DND-41 (cell line): ENCODE results near the gene FOXD3.

Experiments used
- ATAC-seq: fragments of 200-7000 bp; cut with Tn5 transposase; 3 replicates; pipeline ENCODE4 v1.9.1; 2021; ENCODE audit warnings: low read depth; ENCODE audit not compliant: insufficient read depth
- DNase-seq: peaks from one replicate; pipeline ENCODE4 v3.0.0-alpha.2; 2020
- H2AFZ ChIP-seq: 2 replicates; pipeline ENCODE4 v1.6.0; 2012; ENCODE audit warnings: low read depth, low read length
- H3K27ac ChIP-seq: 2 replicates; pipeline ENCODE4 v1.5.1; 2012; ENCODE audit warnings: low read length, inconsistent platforms
- H3K27me3 ChIP-seq: fragments of 200-600 bp; sonication (generic); 2 replicates; pipeline ENCODE4 v1.6.0; 2012; ENCODE audit warnings: low read length, mild to moderate bottlenecking, inconsistent platforms; ENCODE audit not compliant: insufficient read depth, poor library complexity
- H3K36me3 ChIP-seq: 2 replicates; pipeline ENCODE4 v1.5.1; 2012; ENCODE audit warnings: low read length, inconsistent platforms; ENCODE audit not compliant: insufficient read depth
- H3K4me1 ChIP-seq: 2 replicates; pipeline ENCODE4 v1.5.1; 2012; ENCODE audit warnings: mild to moderate bottlenecking, low read length; ENCODE audit not compliant: insufficient read depth
- H3K4me2 ChIP-seq: 2 replicates; pipeline ENCODE4 v1.6.0; 2012; ENCODE audit warnings: mild to moderate bottlenecking, moderate library complexity, low read length, inconsistent platforms; ENCODE audit not compliant: insufficient read depth
- H3K4me3 ChIP-seq, 2 experiments: fragments of 200-600 bp in 1 of 2; shearing (Covaris generic) in 1 of 2; 2 replicates each; pipeline ENCODE4 v1.5.1; 2012 to 2016; ENCODE audit warnings: inconsistent platforms in 2 of 2, low read length in 2 of 2, mild to moderate bottlenecking in 2 of 2, low read depth in 1 of 2, moderate library complexity in 1 of 2
- H3K79me2 ChIP-seq: 2 replicates; pipeline ENCODE4 v1.6.0; 2012; ENCODE audit warnings: low read length, inconsistent platforms; ENCODE audit not compliant: insufficient read depth
- H3K9ac ChIP-seq: 2 replicates; pipeline ENCODE4 v1.6.0; 2012; ENCODE audit warnings: low read depth, mild to moderate bottlenecking, inconsistent platforms, low read length, moderate library complexity
- H3K9me3 ChIP-seq: 2 replicates; pipeline ENCODE4 v1.5.1; 2012; ENCODE audit warnings: low read length, moderate library complexity, mild to moderate bottlenecking, inconsistent platforms; ENCODE audit not compliant: insufficient read depth, severe bottlenecking
- H4K20me1 ChIP-seq: 2 replicates; pipeline ENCODE4 v1.6.0; 2012; ENCODE audit warnings: low read length; ENCODE audit not compliant: insufficient read depth
- EZH2 ChIP-seq: IDR thresholded peaks from 3 replicates; pipeline ENCODE4 v1.6.1; 2012; ENCODE audit warnings: borderline replicate concordance, low read depth, mild to moderate bottlenecking, moderate library complexity, low read length, inconsistent platforms; ENCODE audit not compliant: severe bottlenecking
- TF ChIP-seq, protein P1 (sequence below): IDR thresholded peaks from 2 replicates; pipeline ENCODE4 v1.5.1; 2012; ENCODE audit warnings: borderline replicate concordance, low read length, moderate library complexity, mild to moderate bottlenecking; ENCODE audit not compliant: poor library complexity, severe bottlenecking; ENCODE audit errors: extremely low read depth

FOXD3 gene

DNA sequence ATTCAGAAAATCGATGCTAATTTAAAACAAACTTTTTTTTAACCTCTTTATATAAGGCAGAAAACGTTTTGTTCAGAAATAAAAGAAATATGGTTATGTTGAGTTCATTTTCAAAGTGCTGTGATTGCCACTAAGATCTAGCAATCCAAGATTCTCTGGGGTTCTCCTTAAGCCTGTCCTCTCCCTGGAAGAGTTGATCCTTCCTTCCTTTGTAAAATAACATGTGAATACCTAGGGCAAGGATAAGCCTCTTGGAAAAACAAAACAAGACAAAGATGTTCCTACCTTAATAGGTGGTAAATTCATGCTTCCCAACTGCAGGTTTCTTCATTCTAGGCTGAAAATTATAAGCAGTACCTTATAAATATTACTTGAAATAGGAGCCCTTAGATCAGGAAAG, 18.0 kb upstream of the FOXD3 start:
- no peak overlapping the region for H3K4me3 ChIP-seq
- H3K27ac ChIP-seq = no peak overlapping the region

GRCh38 chr1:63305043-63305442, 17.3 kb upstream of the FOXD3 start:
- Histone ChIP-seq H3K9me3 (no peaks in the 10 kb centered on the region), H3K4me2 (no peak overlapping the region), H4K20me1 (no peaks in the 10 kb centered on the region), H3K79me2 (no peaks in the 10 kb centered on the region), H3K4me3 (no peak overlapping the region), H3K27ac (no peak overlapping the region), H2AFZ (no peak overlapping the region), H3K9ac (no peak overlapping the region), H3K36me3 (no peaks in the 10 kb centered on the region), H3K4me1 (no peaks in the 10 kb centered on the region), H3K27me3 (peaks cover 8% of the 10 kb centered on the region)
- DNase-seq = no peak
- ATAC-seq = no peak
- no peak for TF ChIP-seq EZH2
- TF ChIP-seq, protein P1, sequence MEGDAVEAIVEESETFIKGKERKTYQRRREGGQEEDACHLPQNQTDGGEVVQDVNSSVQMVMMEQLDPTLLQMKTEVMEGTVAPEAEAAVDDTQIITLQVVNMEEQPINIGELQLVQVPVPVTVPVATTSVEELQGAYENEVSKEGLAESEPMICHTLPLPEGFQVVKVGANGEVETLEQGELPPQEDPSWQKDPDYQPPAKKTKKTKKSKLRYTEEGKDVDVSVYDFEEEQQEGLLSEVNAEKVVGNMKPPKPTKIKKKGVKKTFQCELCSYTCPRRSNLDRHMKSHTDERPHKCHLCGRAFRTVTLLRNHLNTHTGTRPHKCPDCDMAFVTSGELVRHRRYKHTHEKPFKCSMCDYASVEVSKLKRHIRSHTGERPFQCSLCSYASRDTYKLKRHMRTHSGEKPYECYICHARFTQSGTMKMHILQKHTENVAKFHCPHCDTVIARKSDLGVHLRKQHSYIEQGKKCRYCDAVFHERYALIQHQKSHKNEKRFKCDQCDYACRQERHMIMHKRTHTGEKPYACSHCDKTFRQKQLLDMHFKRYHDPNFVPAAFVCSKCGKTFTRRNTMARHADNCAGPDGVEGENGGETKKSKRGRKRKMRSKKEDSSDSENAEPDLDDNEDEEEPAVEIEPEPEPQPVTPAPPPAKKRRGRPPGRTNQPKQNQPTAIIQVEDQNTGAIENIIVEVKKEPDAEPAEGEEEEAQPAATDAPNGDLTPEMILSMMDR = no peak

More for the DNA sequence above, 18.0 kb upstream of the FOXD3 start:
- H3K36me3 ChIP-seq = no peaks in the 10 kb centered on the region
- no peak for TF ChIP-seq EZH2
- TF ChIP-seq, protein P1 = no peak
- H3K4me2 ChIP-seq = no peak overlapping the region
- H4K20me1 ChIP-seq = no peaks in the 10 kb centered on the region
- peaks cover 8% of the 10 kb centered on the region for H3K27me3 ChIP-seq
- no peaks in the 10 kb centered on the region for H3K79me2 ChIP-seq
- no peaks in the 10 kb centered on the region for H3K9me3 ChIP-seq
- H2AFZ ChIP-seq = no peak overlapping the region
- H3K9ac ChIP-seq = no peak overlapping the region
- ATAC-seq (no peak), DNase-seq (no peak)
- no peaks in the 10 kb centered on the region for H3K4me1 ChIP-seq

- TF ChIP-seq EZH2 = no peak
- TF ChIP-seq, protein P1 = no peak
- Histone ChIP-seq H3K36me3 (no peaks in the 10 kb centered on the region), H3K9me3 (no peaks in the 10 kb centered on the region)
Measured at GRCh38 chr1:63307196-63307794, 15.1 kb upstream of the FOXD3 start.

GRCh38 chr1:63316598-63316983, 5.8 kb upstream of the FOXD3 start:
- TF ChIP-seq EZH2 = no peak
- TF ChIP-seq, protein P1 = no peak
- no peaks in the 10 kb centered on the region for H4K20me1 ChIP-seq
- H3K79me2 ChIP-seq = no peaks in the 10 kb centered on the region
- H3K4me3 ChIP-seq = no peak overlapping the region
- no peak for ATAC-seq
- no peak overlapping the region for H2AFZ ChIP-seq
- no peaks in the 10 kb centered on the region for H3K27me3 ChIP-seq
- no peak overlapping the region for H3K4me2 ChIP-seq
- no peak for DNase-seq
- H3K9ac ChIP-seq = no peak overlapping the region
- no peaks in the 10 kb centered on the region for H3K4me1 ChIP-seq
- no peak overlapping the region for H3K27ac ChIP-seq
- H3K36me3 ChIP-seq = no peaks in the 10 kb centered on the region
- peaks cover 2% of the 10 kb centered on the region for H3K9me3 ChIP-seq

More at GRCh38 chr1:63307196-63307794, 15.1 kb upstream of the FOXD3 start:
- no peak overlapping the region for H3K4me2 ChIP-seq
- no peaks in the 10 kb centered on the region for H4K20me1 ChIP-seq
- no peak for DNase-seq
- no peak overlapping the region for H3K9ac ChIP-seq
- H3K27me3 ChIP-seq = peaks cover 8% of the 10 kb centered on the region
- H3K4me3 ChIP-seq = no peak overlapping the region
- H3K27ac ChIP-seq = no peak overlapping the region
- no peak for ATAC-seq
- no peaks in the 10 kb centered on the region for H3K4me1 ChIP-seq
- no peak overlapping the region for H2AFZ ChIP-seq
- H3K79me2 ChIP-seq = no peaks in the 10 kb centered on the region
